ENCODE data around the gene AASDH. TPM values are rescaled to one million over a fixed set of nuclear protein-coding genes. Genes with fewer than 3 reads are reported as not detected.

Gene AASDH
- polyA plus RNA-seq, 1 of the 3 experiments (the other 2 are of a cell fraction), result 4.4 TPM

DNA sequence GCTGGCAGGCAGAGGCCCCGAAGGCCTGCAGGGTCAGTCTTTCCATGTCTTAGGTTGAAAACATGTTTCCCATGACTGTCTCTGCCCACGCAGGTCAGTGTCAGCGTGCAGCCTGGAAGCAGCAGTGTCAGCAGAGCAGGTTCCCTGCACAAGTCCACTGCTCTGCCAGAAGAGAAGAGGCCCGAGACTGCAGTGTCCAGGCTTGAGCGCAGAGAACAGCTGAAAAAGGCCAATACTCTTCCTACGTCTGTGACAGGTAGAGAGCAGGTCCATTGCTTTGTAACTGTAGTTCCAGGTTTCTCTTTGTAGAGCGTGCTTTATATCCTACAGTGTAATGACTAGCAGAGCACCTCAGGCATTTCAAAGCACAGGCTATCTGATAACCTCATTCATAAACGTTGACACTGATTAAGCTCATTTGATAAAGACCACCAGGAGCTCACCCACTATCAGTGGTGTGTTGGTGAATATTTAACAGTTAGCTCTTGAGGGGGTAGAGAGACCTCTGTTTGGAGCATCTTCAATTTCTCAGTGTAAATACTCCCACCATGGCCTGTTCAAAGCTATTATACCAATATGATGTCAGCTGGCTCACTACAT lies 63.2 kb downstream of the AASDH start (continued):
- TF ChIP-seq, protein P1, sequence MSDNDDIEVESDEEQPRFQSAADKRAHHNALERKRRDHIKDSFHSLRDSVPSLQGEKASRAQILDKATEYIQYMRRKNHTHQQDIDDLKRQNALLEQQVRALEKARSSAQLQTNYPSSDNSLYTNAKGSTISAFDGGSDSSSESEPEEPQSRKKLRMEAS (IDR thresholded peaks at IDR 0.05; ENCODE audit: low read depth), result no peak
- TF ChIP-seq RFX5 (IDR thresholded peaks at IDR 0.05; ENCODE audit: low read length) (no peak), JUND (IDR thresholded peaks at IDR 0.05) (no peak), FOSL2 (IDR thresholded peaks at IDR 0.05; ENCODE audit: borderline replicate concordance, low read depth) (no peak), GATA2 (CRISPR knock-in tag; IDR thresholded peaks at IDR 0.05) (no peak), TCF12 (IDR thresholded peaks at IDR 0.05) (no peak), FOXJ3 (CRISPR knock-in tag; IDR thresholded peaks at IDR 0.05) (no peak)
- TF ChIP-seq, protein P2, sequence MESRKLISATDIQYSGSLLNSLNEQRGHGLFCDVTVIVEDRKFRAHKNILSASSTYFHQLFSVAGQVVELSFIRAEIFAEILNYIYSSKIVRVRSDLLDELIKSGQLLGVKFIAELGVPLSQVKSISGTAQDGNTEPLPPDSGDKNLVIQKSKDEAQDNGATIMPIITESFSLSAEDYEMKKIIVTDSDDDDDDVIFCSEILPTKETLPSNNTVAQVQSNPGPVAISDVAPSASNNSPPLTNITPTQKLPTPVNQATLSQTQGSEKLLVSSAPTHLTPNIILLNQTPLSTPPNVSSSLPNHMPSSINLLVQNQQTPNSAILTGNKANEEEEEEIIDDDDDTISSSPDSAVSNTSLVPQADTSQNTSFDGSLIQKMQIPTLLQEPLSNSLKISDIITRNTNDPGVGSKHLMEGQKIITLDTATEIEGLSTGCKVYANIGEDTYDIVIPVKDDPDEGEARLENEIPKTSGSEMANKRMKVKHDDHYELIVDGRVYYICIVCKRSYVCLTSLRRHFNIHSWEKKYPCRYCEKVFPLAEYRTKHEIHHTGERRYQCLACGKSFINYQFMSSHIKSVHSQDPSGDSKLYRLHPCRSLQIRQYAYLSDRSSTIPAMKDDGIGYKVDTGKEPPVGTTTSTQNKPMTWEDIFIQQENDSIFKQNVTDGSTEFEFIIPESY (IDR thresholded peaks at IDR 0.05; ENCODE audit: borderline replicate concordance, low read depth), result no peak
- TF ChIP-seq, protein P3, sequence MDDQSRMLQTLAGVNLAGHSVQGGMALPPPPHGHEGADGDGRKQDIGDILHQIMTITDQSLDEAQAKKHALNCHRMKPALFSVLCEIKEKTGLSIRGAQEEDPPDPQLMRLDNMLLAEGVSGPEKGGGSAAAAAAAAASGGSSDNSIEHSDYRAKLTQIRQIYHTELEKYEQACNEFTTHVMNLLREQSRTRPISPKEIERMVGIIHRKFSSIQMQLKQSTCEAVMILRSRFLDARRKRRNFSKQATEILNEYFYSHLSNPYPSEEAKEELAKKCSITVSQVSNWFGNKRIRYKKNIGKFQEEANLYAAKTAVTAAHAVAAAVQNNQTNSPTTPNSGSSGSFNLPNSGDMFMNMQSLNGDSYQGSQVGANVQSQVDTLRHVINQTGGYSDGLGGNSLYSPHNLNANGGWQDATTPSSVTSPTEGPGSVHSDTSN (IDR thresholded peaks at IDR 0.05), result no peak

DNA sequence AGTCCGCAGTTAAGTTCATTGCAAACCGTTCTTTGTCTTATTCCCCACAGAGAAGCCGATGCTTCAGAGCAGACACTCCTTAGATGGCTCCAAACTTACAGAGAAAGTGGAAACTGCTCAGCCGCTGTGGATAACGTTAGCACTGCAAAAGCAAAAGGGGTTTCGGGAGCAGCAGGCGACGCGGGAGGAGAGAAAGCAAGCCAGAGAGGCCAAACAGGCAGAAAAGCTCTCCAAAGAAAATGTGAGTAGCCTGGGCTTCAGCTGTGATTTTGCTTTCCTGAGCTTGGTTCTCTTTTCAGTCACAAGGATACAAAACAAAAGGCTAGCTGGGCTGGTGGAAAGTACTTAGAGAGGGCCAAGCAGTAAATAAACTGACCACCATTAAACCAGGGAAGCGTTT lies 64.0 kb downstream of the AASDH start:
- H3K27me3 ChIP-seq (ENCODE audit: insufficient read depth), result no peaks in the 10 kb centered on the region
- no peak overlapping the region for H2AFZ ChIP-seq (ENCODE audit: low read depth)
- no peak overlapping the region for H3K27ac ChIP-seq (ENCODE audit: low read depth in 2 of 2, low read length in 1 of 2)
- no peaks in the 10 kb centered on the region for H3K4me1 ChIP-seq (ENCODE audit: control insufficient read depth in 1 of 2, insufficient read depth in 2 of 2, low read depth in 1 of 2, low read length in 1 of 2)
- H3K79me2 ChIP-seq (ENCODE audit: insufficient read depth), result no peaks in the 10 kb centered on the region
- no peaks in the 10 kb centered on the region for H3K9me2 ChIP-seq
- ChIA-PET CTCF (no interaction called here), POLR2A (no interaction called here)
- no peak for TF ChIP-seq RFX5 (IDR thresholded peaks at IDR 0.05; ENCODE audit: low read length)
- TF ChIP-seq MEF2A (IDR thresholded peaks at IDR 0.05; ENCODE audit: borderline replicate concordance, low read depth), result no peak
- TF ChIP-seq RXRA (IDR thresholded peaks at IDR 0.05; ENCODE audit: borderline replicate concordance, low read depth), result no peak
- H3K4me2 ChIP-seq, result no peak overlapping the region
- no peak overlapping the region for H3K4me3 ChIP-seq (ENCODE audit: low read depth in 2 of 2, low read length in 1 of 2)
- peaks cover 0 to 20% of the 10 kb centered on the region in 2 experiments for H3K36me3 ChIP-seq (replicated peaks in 1 of 2; ENCODE audit: control insufficient read depth in 1 of 2, insufficient read depth in 2 of 2, low read length in 1 of 2)
- no peak overlapping the region for H3K9ac ChIP-seq
- WGBS (ENCODE audit: low lambda C conversion rate), result 90% methylated on average over 10 of the region's 10 CpGs
- no peaks in the 10 kb centered on the region for H4K20me1 ChIP-seq (ENCODE audit: insufficient read depth)
- DNase-seq, result no peak
- H3K9me3 ChIP-seq, result no peaks in the 10 kb centered on the region
- H3F3A ChIP-seq (replicated peaks; ENCODE audit: insufficient read depth), result no peaks in the 10 kb centered on the region

DNA sequence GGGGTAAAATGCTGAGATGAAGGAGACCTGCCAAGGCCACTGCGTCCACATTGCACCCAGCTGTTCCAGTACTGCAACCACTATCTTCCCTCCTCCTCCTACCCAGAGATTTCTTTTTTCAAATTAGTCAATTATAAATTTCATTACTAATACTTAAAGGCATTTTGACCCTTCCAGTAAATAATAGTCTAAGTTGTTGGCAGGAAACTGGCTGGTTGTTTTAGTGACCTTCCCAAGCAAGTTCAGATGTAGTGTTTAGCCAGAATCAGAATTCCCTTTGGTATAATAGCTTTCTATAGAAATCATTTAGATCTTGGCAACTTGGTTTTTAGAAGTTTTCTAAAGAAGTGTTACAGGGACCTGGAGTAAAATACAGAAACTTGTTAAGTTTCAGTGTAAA lies 66.0 kb downstream of the AASDH start:
- 87% methylated on average over 1 of the region's 1 CpG for WGBS (ENCODE audit: low lambda C conversion rate)
- no peak overlapping the region for H3K27ac ChIP-seq (ENCODE audit: low read depth in 2 of 2, low read length in 1 of 2)
- no peak overlapping the region for H3K9ac ChIP-seq
- no peaks in the 10 kb centered on the region; a peak in 1 of 4 replicates for H3K4me1 ChIP-seq (ENCODE audit: control insufficient read depth in 1 of 2, insufficient read depth in 2 of 2, low read depth in 1 of 2, low read length in 1 of 2)
- no peak overlapping the region for H3K4me3 ChIP-seq (ENCODE audit: low read depth in 2 of 2, low read length in 1 of 2)
- no peak for DNase-seq
- no peaks in the 10 kb centered on the region for H4K20me1 ChIP-seq (ENCODE audit: insufficient read depth)
- H3K27me3 ChIP-seq (ENCODE audit: insufficient read depth), result no peaks in the 10 kb centered on the region
- no peaks in the 10 kb centered on the region for H3F3A ChIP-seq (replicated peaks; ENCODE audit: insufficient read depth)
- H3K9me3 ChIP-seq, result no peaks in the 10 kb centered on the region
- CTCF ChIA-PET, result no interaction called here
- H3K36me3 ChIP-seq (replicated peaks in 1 of 2; ENCODE audit: control insufficient read depth in 1 of 2, insufficient read depth in 2 of 2, low read length in 1 of 2), result peaks cover 0 to 13% of the 10 kb centered on the region in 2 experiments
- H3K9me2 ChIP-seq, result no peaks in the 10 kb centered on the region
- no peak overlapping the region for H2AFZ ChIP-seq (ENCODE audit: low read depth)
- POLR2A ChIA-PET, result no interaction called here
- H3K79me2 ChIP-seq (ENCODE audit: insufficient read depth), result no peaks in the 10 kb centered on the region
- H3K4me2 ChIP-seq, result 0 out of 2 replicates have a peak overlapping the region, but pooled peaks have one; percentile 2
- TF ChIP-seq, protein P1 (IDR thresholded peaks at IDR 0.05; ENCODE audit: low read depth), result no peak
- TF ChIP-seq TAF1 (IDR thresholded peaks at IDR 0.05; ENCODE audit: borderline replicate concordance, low read depth, low read length), result no peak
- no peak for TF ChIP-seq POLR2AphosphoS5 (IDR thresholded peaks at IDR 0.05; ENCODE audit: low read depth, low read length)
- TF ChIP-seq RXRA (IDR thresholded peaks at IDR 0.05; ENCODE audit: borderline replicate concordance, low read depth), result no peak
- TF ChIP-seq, protein P3 (IDR thresholded peaks at IDR 0.05), result no peak
- no peak for TF ChIP-seq EZH2phosphoT487 (IDR thresholded peaks at IDR 0.05; ENCODE audit: borderline replicate concordance, low read depth)
- no peak for TF ChIP-seq FOSL2 (IDR thresholded peaks at IDR 0.05; ENCODE audit: borderline replicate concordance, low read depth)
- no peak for TF ChIP-seq NRF1 (IDR thresholded peaks at IDR 0.05; ENCODE audit: low read depth, low read length)
- TF ChIP-seq, protein P4, sequence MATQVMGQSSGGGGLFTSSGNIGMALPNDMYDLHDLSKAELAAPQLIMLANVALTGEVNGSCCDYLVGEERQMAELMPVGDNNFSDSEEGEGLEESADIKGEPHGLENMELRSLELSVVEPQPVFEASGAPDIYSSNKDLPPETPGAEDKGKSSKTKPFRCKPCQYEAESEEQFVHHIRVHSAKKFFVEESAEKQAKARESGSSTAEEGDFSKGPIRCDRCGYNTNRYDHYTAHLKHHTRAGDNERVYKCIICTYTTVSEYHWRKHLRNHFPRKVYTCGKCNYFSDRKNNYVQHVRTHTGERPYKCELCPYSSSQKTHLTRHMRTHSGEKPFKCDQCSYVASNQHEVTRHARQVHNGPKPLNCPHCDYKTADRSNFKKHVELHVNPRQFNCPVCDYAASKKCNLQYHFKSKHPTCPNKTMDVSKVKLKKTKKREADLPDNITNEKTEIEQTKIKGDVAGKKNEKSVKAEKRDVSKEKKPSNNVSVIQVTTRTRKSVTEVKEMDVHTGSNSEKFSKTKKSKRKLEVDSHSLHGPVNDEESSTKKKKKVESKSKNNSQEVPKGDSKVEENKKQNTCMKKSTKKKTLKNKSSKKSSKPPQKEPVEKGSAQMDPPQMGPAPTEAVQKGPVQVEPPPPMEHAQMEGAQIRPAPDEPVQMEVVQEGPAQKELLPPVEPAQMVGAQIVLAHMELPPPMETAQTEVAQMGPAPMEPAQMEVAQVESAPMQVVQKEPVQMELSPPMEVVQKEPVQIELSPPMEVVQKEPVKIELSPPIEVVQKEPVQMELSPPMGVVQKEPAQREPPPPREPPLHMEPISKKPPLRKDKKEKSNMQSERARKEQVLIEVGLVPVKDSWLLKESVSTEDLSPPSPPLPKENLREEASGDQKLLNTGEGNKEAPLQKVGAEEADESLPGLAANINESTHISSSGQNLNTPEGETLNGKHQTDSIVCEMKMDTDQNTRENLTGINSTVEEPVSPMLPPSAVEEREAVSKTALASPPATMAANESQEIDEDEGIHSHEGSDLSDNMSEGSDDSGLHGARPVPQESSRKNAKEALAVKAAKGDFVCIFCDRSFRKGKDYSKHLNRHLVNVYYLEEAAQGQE (IDR thresholded peaks at IDR 0.05; ENCODE audit: low read depth, low read length), result no peak
